MM.1S (cell line): ENCODE data around the gene NLGN1.

ENCODE experiments used
- DNase-seq: peaks from one replicate; pipeline ENCODE4 v3.0.0-alpha.2; 2015
- H2AFZ ChIP-seq: fragments of 300-600 bp; sonication (generic); 2 replicates; pipeline ENCODE4 v1.6.0; 2016; ENCODE audit warnings: antibody characterized with exemption, low read length
- H3F3A ChIP-seq: fragments of 300-600 bp; sonication (generic); 2 replicates; pipeline ENCODE4 v1.6.1; 2016; ENCODE audit warnings: mild to moderate bottlenecking, antibody characterized with exemption, low read length, moderate library complexity, mixed read lengths; ENCODE audit not compliant: insufficient read depth
- H3K27ac ChIP-seq: fragments of 300-600 bp; sonication (generic); 2 replicates; pipeline ENCODE4 v1.5.1; 2016; ENCODE audit warnings: mild to moderate bottlenecking, low read length
- H3K27me3 ChIP-seq: fragments of 300-600 bp; sonication (generic); replicated peaks from 2 replicates; pipeline ENCODE4 v1.6.0; 2016; ENCODE audit warnings: low read length; ENCODE audit not compliant: insufficient read depth
- H3K36me3 ChIP-seq: fragments of 300-600 bp; sonication (generic); replicated peaks from 2 replicates; pipeline ENCODE4 v1.6.1; 2016; ENCODE audit warnings: mild to moderate bottlenecking, low read length, mixed read lengths; ENCODE audit not compliant: insufficient read depth
- H3K4me1 ChIP-seq: fragments of 300-600 bp; sonication (generic); 2 replicates; pipeline ENCODE4 v1.6.1; 2016; ENCODE audit warnings: low read length, mixed read lengths
- H3K4me2 ChIP-seq: fragments of 300-600 bp; sonication (generic); 2 replicates; pipeline ENCODE4 v1.6.0; 2016; ENCODE audit warnings: low read depth, low read length
- H3K4me3 ChIP-seq: fragments of 300-600 bp; sonication (generic); 2 replicates; pipeline ENCODE4 v1.5.1; 2016; ENCODE audit warnings: low read length, mixed read lengths
- H3K79me2 ChIP-seq: fragments of 300-600 bp; sonication (generic); 2 replicates; pipeline ENCODE4 v1.6.1; 2016; ENCODE audit warnings: mixed run types, low read length, mixed read lengths
- H3K9ac ChIP-seq: fragments of 300-600 bp; sonication (generic); 2 replicates; pipeline ENCODE4 v1.6.1; 2016; ENCODE audit warnings: low read length, mixed read lengths
- H3K9me2 ChIP-seq: fragments of 300-600 bp; sonication (generic); replicated peaks from 2 replicates; pipeline ENCODE4 v1.6.1; 2016; ENCODE audit warnings: mild to moderate bottlenecking, low read length, mixed read lengths; ENCODE audit not compliant: insufficient read depth
- H3K9me3 ChIP-seq: fragments of 300-600 bp; sonication (generic); replicated peaks from 2 replicates; pipeline ENCODE4 v1.6.1; 2016; ENCODE audit warnings: mild to moderate bottlenecking, low read length, mixed read lengths; ENCODE audit not compliant: insufficient read depth
- H4K20me1 ChIP-seq: fragments of 300-600 bp; sonication (generic); 2 replicates; pipeline ENCODE4 v1.6.1; 2016; ENCODE audit warnings: mild to moderate bottlenecking, low read length, moderate library complexity, mixed read lengths; ENCODE audit not compliant: insufficient read depth
- EZH2 ChIP-seq: fragments of 300-600 bp; sonication (generic); optimal IDR thresholded peaks from 2 replicates; pipeline ENCODE3; 2017; ENCODE audit warnings: low read depth, mild to moderate bottlenecking, antibody characterized with exemption, low read length, mixed read lengths
- EZH2phosphoT487 ChIP-seq: fragments of 300-600 bp; sonication (generic); IDR thresholded peaks from 2 replicates; pipeline ENCODE4 v1.6.1; 2018; ENCODE audit warnings: antibody characterized with exemption, low read length
- TF ChIP-seq, protein P1 (sequence below): fragments of 300-600 bp; sonication (generic); IDR thresholded peaks from 2 replicates; pipeline ENCODE4 v1.5.1; 2016; ENCODE audit warnings: antibody characterized with exemption, low read length, mixed read lengths

NLGN1 gene

DNA sequence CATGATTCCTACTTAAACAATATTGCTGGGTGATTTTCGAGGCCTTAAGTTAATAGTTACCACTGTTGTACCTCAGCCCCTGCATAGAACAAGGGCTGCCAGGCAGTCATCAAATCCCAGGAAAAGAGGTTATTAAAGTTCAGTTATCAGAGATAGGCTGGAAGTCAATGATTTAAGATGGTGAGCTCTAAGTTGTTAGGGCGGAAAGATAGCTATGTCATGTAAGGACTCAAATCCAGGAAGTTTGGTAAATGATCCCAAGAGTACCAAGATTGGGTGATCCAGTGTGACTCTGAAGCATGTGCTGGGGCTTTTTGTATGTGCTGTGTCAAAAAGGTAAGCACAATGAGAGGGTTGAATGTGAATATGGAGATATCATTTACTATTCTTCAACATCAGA, 287.9 kb downstream of the NLGN1 start:
- DNase-seq: no peak
- Histone ChIP-seq H3K4me3 (no peak overlapping the region), H3K9ac (no peak overlapping the region), H3K4me2 (no peak overlapping the region), H3K79me2 (no peaks in the 10 kb centered on the region), H4K20me1 (no peaks in the 10 kb centered on the region), H3K9me2 (no peaks in the 10 kb centered on the region), H3K27ac (no peak overlapping the region), H3K4me1 (no peaks in the 10 kb centered on the region), H3K9me3 (no peaks in the 10 kb centered on the region), H3K27me3 (no peaks in the 10 kb centered on the region), H2AFZ (no peak overlapping the region), H3F3A (no peaks in the 10 kb centered on the region), H3K36me3 (no peaks in the 10 kb centered on the region)
- TF ChIP-seq EZH2 (no peak), EZH2phosphoT487 (no peak)
- TF ChIP-seq, protein P1, sequence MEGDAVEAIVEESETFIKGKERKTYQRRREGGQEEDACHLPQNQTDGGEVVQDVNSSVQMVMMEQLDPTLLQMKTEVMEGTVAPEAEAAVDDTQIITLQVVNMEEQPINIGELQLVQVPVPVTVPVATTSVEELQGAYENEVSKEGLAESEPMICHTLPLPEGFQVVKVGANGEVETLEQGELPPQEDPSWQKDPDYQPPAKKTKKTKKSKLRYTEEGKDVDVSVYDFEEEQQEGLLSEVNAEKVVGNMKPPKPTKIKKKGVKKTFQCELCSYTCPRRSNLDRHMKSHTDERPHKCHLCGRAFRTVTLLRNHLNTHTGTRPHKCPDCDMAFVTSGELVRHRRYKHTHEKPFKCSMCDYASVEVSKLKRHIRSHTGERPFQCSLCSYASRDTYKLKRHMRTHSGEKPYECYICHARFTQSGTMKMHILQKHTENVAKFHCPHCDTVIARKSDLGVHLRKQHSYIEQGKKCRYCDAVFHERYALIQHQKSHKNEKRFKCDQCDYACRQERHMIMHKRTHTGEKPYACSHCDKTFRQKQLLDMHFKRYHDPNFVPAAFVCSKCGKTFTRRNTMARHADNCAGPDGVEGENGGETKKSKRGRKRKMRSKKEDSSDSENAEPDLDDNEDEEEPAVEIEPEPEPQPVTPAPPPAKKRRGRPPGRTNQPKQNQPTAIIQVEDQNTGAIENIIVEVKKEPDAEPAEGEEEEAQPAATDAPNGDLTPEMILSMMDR: no peak

GRCh38 chr3:173688216-173688842, 290.8 kb downstream of the NLGN1 start:
- no peak overlapping the region for H3K4me2 ChIP-seq
- H3K27ac ChIP-seq: no peak overlapping the region
- no peak for DNase-seq
- no peaks in the 10 kb centered on the region for H3K27me3 ChIP-seq
- H3K9me3 ChIP-seq: no peaks in the 10 kb centered on the region
- H3K9ac ChIP-seq: no peak overlapping the region
- H3K4me3 ChIP-seq: no peak overlapping the region
- H3K36me3 ChIP-seq: no peaks in the 10 kb centered on the region
- no peaks in the 10 kb centered on the region for H4K20me1 ChIP-seq
- H3K79me2 ChIP-seq: no peaks in the 10 kb centered on the region
- no peaks in the 10 kb centered on the region for H3K4me1 ChIP-seq
- no peaks in the 10 kb centered on the region for H3K9me2 ChIP-seq
- H2AFZ ChIP-seq: no peak overlapping the region
- TF ChIP-seq, protein P1: no peak
- TF ChIP-seq EZH2 (no peak), EZH2phosphoT487 (no peak)
- H3F3A ChIP-seq: no peaks in the 10 kb centered on the region

DNA sequence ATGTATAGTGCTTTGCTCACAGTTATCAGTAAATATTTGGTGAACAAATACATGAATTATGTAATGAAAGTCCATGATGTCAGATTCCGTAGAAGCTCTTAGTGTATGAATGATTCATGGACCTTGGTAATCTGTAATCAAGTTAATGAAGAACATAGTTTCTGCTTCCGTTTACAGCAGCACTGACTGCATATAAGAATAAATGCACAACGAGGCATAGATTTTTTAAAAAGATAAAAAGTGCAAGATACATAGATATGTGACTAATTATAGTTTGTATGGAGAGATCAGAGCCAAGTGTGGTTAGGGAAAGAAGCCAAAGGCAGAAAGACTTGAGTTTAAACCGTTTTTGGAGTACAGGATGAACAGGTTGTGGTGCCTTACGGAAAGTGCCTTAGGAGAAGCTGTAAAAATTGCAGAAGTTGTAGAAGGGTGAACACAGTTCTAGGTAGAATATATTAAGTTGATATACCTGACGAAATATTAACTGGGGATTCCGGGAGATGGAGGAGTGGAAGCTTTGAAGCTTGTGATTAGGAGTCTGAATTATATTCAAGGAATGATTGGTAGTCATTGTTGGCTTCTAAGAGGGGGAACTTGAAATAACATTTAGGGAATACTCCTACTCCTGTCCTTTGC, 293.1 kb downstream of the NLGN1 start:
- H3K79me2 ChIP-seq: no peaks in the 10 kb centered on the region
- no peak for DNase-seq
- H3K9me2 ChIP-seq: no peaks in the 10 kb centered on the region
- H3K36me3 ChIP-seq: no peaks in the 10 kb centered on the region
- H2AFZ ChIP-seq: no peak overlapping the region
- no peak overlapping the region for H3K4me3 ChIP-seq
- no peaks in the 10 kb centered on the region for H3F3A ChIP-seq
- H3K9ac ChIP-seq: no peak overlapping the region
- no peaks in the 10 kb centered on the region for H4K20me1 ChIP-seq
- H3K4me1 ChIP-seq: no peaks in the 10 kb centered on the region
- no peak overlapping the region for H3K27ac ChIP-seq
- TF ChIP-seq EZH2phosphoT487 (no peak), EZH2 (no peak)
- TF ChIP-seq, protein P1: no peak
- no peaks in the 10 kb centered on the region for H3K27me3 ChIP-seq
- H3K9me3 ChIP-seq: no peaks in the 10 kb centered on the region
- H3K4me2 ChIP-seq: no peak overlapping the region
